ENCODE data around the gene NR2F6. TPM values are rescaled to one million over a fixed set of nuclear protein-coding genes. Genes with fewer than 3 reads are reported as not detected.

NR2F6 gene
- total and polyA plus RNA-seq, 2 donors (not counting 1 experiment from before 2014, with no cell fraction given) = 2.0 to 4.9 TPM

DNA sequence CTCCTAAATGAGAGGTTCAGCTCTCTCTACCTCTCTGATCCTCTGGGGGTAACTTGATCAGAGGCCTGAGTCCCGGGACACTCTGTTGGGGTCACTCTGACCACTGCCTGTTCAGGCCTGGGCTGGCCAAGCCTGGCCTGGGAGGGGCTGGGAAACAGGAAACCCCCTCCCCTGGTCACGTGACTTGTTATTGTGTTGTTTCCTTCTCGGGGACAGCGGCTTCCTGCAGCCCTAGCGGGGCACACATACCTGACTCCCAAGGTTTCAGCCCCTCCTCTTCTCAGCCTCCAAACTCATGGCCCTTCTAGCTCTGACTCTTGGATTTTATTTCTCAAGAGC is 18.9 kb upstream of the NR2F6 start, which contains the start of gene USHBP1:
Gene USHBP1, minus strand, starts transcription at position 105 of the 339 bp plus-strand sequence. CDS start 446 bp downstream, outside the sequence.
- no peak within 1 kb of the TSS for H2AFZ ChIP-seq (ENCODE audit: insufficient read depth, low read depth, low read length, poor library complexity, severe bottlenecking)
- whole genome bisulfite sequencing (ENCODE audit: insufficient coverage) = no CpG with 5 or more reads among the region's 5 CpGs
- ATAC-seq (ENCODE audit: low read depth) = no peak
- ChIA-PET CTCF (interaction anchor here (1.0 to 4.9 kb wide), 5 partner anchors 9 to 197 kb away, joined by 3 to 52 read pairs (median 3); partner anchors contain the start of genes ANKLE1 and USE1), POLR2A (interaction anchor here (1.0 kb wide), 1 partner anchor 17 kb away, joined by 3 read pairs; the partner anchor contains the start of gene ANKLE1)
- peaks cover 0 to 4% of the 10 kb centered on the region in 2 experiments for H3K36me3 ChIP-seq (replicated peaks in 1 of 2; ENCODE audit: control extremely low read depth in 1 of 2, control insufficient read depth in 1 of 2, extremely low read depth in 1 of 2, insufficient read depth in 2 of 2, low read length in 1 of 2)
- no peak for TF ChIP-seq EZH2 (IDR thresholded peaks at IDR 0.05; ENCODE audit: borderline replicate concordance, insufficient read depth, low read depth, low read length, poor library complexity, severe bottlenecking)
- TF ChIP-seq, protein P1, sequence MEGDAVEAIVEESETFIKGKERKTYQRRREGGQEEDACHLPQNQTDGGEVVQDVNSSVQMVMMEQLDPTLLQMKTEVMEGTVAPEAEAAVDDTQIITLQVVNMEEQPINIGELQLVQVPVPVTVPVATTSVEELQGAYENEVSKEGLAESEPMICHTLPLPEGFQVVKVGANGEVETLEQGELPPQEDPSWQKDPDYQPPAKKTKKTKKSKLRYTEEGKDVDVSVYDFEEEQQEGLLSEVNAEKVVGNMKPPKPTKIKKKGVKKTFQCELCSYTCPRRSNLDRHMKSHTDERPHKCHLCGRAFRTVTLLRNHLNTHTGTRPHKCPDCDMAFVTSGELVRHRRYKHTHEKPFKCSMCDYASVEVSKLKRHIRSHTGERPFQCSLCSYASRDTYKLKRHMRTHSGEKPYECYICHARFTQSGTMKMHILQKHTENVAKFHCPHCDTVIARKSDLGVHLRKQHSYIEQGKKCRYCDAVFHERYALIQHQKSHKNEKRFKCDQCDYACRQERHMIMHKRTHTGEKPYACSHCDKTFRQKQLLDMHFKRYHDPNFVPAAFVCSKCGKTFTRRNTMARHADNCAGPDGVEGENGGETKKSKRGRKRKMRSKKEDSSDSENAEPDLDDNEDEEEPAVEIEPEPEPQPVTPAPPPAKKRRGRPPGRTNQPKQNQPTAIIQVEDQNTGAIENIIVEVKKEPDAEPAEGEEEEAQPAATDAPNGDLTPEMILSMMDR (IDR thresholded peaks at IDR 0.05) = no peak
- no peaks in the 10 kb centered on the region for H3K27me3 Mint-ChIP-seq
- H3K4me3 ChIP-seq (ENCODE audit: control extremely low read depth in 1 of 5, extremely low read depth in 1 of 5, insufficient read depth in 1 of 5, low read depth in 2 of 5, low read length in 4 of 5) = no peak within 1 kb of the TSS
- H3K9me3 Mint-ChIP-seq (ENCODE audit: insufficient read depth) = no peaks in the 10 kb centered on the region
- H3K79me2 ChIP-seq (ENCODE audit: control insufficient read depth, insufficient read depth, low read length) = peaks cover 10% of the 10 kb centered on the region
- H3K4me2 ChIP-seq (replicated peaks; ENCODE audit: low read depth, low read length, poor library complexity, severe bottlenecking) = no peak within 1 kb of the TSS
- intact Hi-C loops (cut with micrococcal nuclease) = no loop called here
- peaks cover 6 to 30% of the 10 kb centered on the region in 2 donors for H3K4me1 ChIP-seq (ENCODE audit: control insufficient read depth in 2 of 2, insufficient read depth in 2 of 2, low read length in 2 of 2)
- H3K27ac ChIP-seq (ENCODE audit: low read length in 2 of 2) = no peak within 1 kb of the TSS
- H3K27me3 ChIP-seq (replicated peaks in 1 of 4; ENCODE audit: control extremely low read depth in 1 of 4, control insufficient read depth in 3 of 4, insufficient read depth in 4 of 4, low read length in 3 of 4) = no peaks in the 10 kb centered on the region
- peak within 1 kb of the TSS; percentile 49 for H3K4me3 Mint-ChIP-seq
- no peaks in the 10 kb centered on the region for H4K20me1 ChIP-seq (ENCODE audit: control insufficient read depth, insufficient read depth, low read length, poor library complexity, severe bottlenecking)
- DNase-seq = no peak
- H3K9me3 ChIP-seq (ENCODE audit: control extremely low read depth in 1 of 3, control insufficient read depth in 2 of 3, insufficient read depth in 1 of 3, low read length in 2 of 3) = peaks cover 0 to 12% (median 2%) of the 10 kb centered on the region in 3 donors
- H3K27ac Mint-ChIP-seq = peak within 1 kb of the TSS; percentile 32
- no peak within 1 kb of the TSS for H3K9ac ChIP-seq (ENCODE audit: low read length)
- H3K4me1 Mint-ChIP-seq = peaks cover 23% of the 10 kb centered on the region

Data from B cell (primary cell).